BLaER1 treated with 17β-estradiol and CSF1 and Interleukin-3, amounts not matched to agents 10 nM and 100 nM (cell line): ENCODE results near the gene STING1.

Experiments
- H3K27ac ChIP-seq, 11 experiments: shearing (Covaris generic); formaldehyde crosslinking; 2 replicates each; pipeline ENCODE4 v1.8.1; 2022
- H3K27me3 ChIP-seq, 11 experiments: shearing (Covaris generic); formaldehyde crosslinking; 2 replicates each; pipeline ENCODE4 v1.8.1; 2022
- H3K36me3 ChIP-seq, 11 experiments: shearing (Covaris generic); formaldehyde crosslinking; 2 replicates each; pipeline ENCODE4 v1.8.1; 2022
- H3K4me1 ChIP-seq, 10 experiments: shearing (Covaris generic); formaldehyde crosslinking; 2 replicates each; pipeline ENCODE4 v1.8.1; 2022
- H3K4me2 ChIP-seq, 11 experiments: shearing (Covaris generic); formaldehyde crosslinking; 2 replicates each; pipeline ENCODE4 v1.8.1; 2022
- H3K4me3 ChIP-seq, 10 experiments: shearing (Covaris generic); formaldehyde crosslinking; 2 replicates each; pipeline ENCODE4 v1.8.1; 2022
- H3K9ac ChIP-seq, 11 experiments: shearing (Covaris generic); formaldehyde crosslinking; 2 replicates each; pipeline ENCODE4 v1.8.1; 2022
- H3K9me3 ChIP-seq, 11 experiments: shearing (Covaris generic); formaldehyde crosslinking; replicated peaks in 1 of 11; 2 replicates each; pipeline ENCODE4 v1.8.1; 2022
- H4K20me1 ChIP-seq, 11 experiments: shearing (Covaris generic); formaldehyde crosslinking; 2 replicates each; pipeline ENCODE4 v1.8.1; 2022
- Cebpa-rat ChIP-seq, 11 experiments: shearing (Covaris generic); IDR thresholded peaks; 2 replicates each; pipeline ENCODE4 v1.8.1; 2022

STING1 gene

GRCh38 chr5:139475865-139476617 lies 6.5 kb downstream of the STING1 start:
- H3K36me3 ChIP-seq = peaks cover 0 to 70% (median 30%) of the 10 kb centered on the region in 11 experiments; a peak in 17 of 22 replicates
- H3K27ac ChIP-seq = peak overlapping the region in 9 of 11 experiments; percentile 46 to 92 (median 84); a peak in 18 of 22 replicates
- H3K4me3 ChIP-seq = peak overlapping the region in 7 of 10 experiments; percentile 27 to 57 (median 47); a peak in 14 of 20 replicates
- peaks cover 0 to 63% (median 0%) of the 10 kb centered on the region in 11 experiments; a peak in 7 of 22 replicates for H4K20me1 ChIP-seq
- H3K27me3 ChIP-seq = no peaks in the 10 kb centered on the region
- H3K9ac ChIP-seq = peak overlapping the region in 9 of 11 experiments; percentile 52 to 95 (median 66); a peak in 17 of 22 replicates
- no peaks in the 10 kb centered on the region for H3K9me3 ChIP-seq
- H3K4me2 ChIP-seq = peak overlapping the region; percentile 77 to 100 (median 95)
- H3K4me1 ChIP-seq = peaks cover 88 to 100% (median 100%) of the 10 kb centered on the region in 10 experiments
- no peak for TF ChIP-seq Cebpa-rat (IDR thresholded peaks at IDR 0.05)

- peaks cover 0 to 61% (median 29%) of the 10 kb centered on the region in 11 experiments; a peak in 17 of 22 replicates for H3K36me3 ChIP-seq
- H3K9me3 ChIP-seq = no peaks in the 10 kb centered on the region
- H3K4me3 ChIP-seq = peak overlapping the region in 8 of 10 experiments; percentile 21 to 57 (median 44); a peak in 14 of 20 replicates
- peaks cover 0 to 54% (median 0%) of the 10 kb centered on the region in 11 experiments; a peak in 7 of 22 replicates for H4K20me1 ChIP-seq
- peak overlapping the region in 9 of 11 experiments; percentile 46 to 92 (median 84); a peak in 18 of 22 replicates for H3K27ac ChIP-seq
- H3K27me3 ChIP-seq = no peaks in the 10 kb centered on the region
- H3K4me1 ChIP-seq = peaks cover 86 to 100% (median 100%) of the 10 kb centered on the region in 10 experiments
- peak overlapping the region; percentile 77 to 100 (median 95) for H3K4me2 ChIP-seq
- TF ChIP-seq Cebpa-rat (IDR thresholded peaks at IDR 0.05) = peak; percentile 59 to 99 (median 98)
- peak overlapping the region in 9 of 11 experiments; percentile 52 to 95 (median 68); a peak in 17 of 22 replicates for H3K9ac ChIP-seq
These were observed 7.4 kb downstream of the STING1 start for GRCh38 chr5:139474890-139475791.

GRCh38 chr5:139473565-139473964 lies 9.0 kb downstream of the STING1 start:
- Histone ChIP-seq H3K9me3 (no peaks in the 10 kb centered on the region), H3K4me3 (peak overlapping the region in 2 of 10 experiments; percentile 42 to 53; a peak in 4 of 20 replicates), H3K4me2 (peak overlapping the region; percentile 77 to 100 (median 95)), H3K9ac (peak overlapping the region in 9 of 11 experiments; percentile 26 to 95 (median 68); a peak in 13 of 22 replicates), H3K4me1 (peaks cover 80 to 100% (median 100%) of the 10 kb centered on the region in 10 experiments), H3K27ac (peak overlapping the region in 9 of 11 experiments; percentile 46 to 92 (median 84); a peak in 17 of 22 replicates), H3K27me3 (no peaks in the 10 kb centered on the region), H4K20me1 (peaks cover 0 to 38% (median 0%) of the 10 kb centered on the region in 11 experiments; a peak in 7 of 22 replicates), H3K36me3 (peaks cover 0 to 46% (median 26%) of the 10 kb centered on the region in 11 experiments; a peak in 17 of 22 replicates)
- TF ChIP-seq Cebpa-rat (IDR thresholded peaks at IDR 0.05) = no peak

DNA sequence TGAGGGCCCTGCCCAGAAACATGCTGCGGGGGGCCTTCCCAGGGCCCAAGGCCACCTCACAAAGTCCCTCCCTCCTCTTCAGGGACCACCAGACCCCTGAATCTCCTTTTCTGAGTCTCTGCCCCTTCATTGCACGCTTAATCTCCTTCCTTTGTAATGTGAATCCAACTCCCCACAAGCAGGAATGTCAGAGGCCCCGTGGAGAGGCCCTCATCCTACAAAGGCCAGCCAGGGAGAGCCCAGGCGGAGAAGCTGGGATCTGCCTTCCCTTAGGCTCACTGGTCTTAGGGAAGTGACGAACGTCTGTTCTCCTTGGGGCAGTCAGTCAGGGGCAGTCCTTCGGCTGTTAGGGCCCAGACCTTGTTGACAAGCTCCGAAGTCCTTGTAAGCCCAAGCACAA lies 9.5 kb downstream of the STING1 start:
- H3K36me3 ChIP-seq = peaks cover 0 to 41% (median 22%) of the 10 kb centered on the region in 11 experiments; a peak in 17 of 22 replicates
- H4K20me1 ChIP-seq = peaks cover 0 to 34% (median 0%) of the 10 kb centered on the region in 11 experiments; a peak in 7 of 22 replicates
- no peak for TF ChIP-seq Cebpa-rat (IDR thresholded peaks at IDR 0.05)
- peak overlapping the region; percentile 77 to 100 (median 95) for H3K4me2 ChIP-seq
- H3K9ac ChIP-seq = peak overlapping the region in 9 of 11 experiments; percentile 26 to 95 (median 68); a peak in 13 of 22 replicates
- H3K4me1 ChIP-seq = peaks cover 80 to 100% (median 100%) of the 10 kb centered on the region in 10 experiments
- no peaks in the 10 kb centered on the region for H3K27me3 ChIP-seq
- no peaks in the 10 kb centered on the region for H3K9me3 ChIP-seq
- H3K4me3 ChIP-seq = no peak overlapping the region
- peak overlapping the region in 9 of 11 experiments; percentile 46 to 92 (median 84); a peak in 18 of 22 replicates for H3K27ac ChIP-seq

- TF ChIP-seq Cebpa-rat (IDR thresholded peaks at IDR 0.05) = no peak
- Histone ChIP-seq H3K4me2 (peak overlapping the region; percentile 82 to 100 (median 95)), H3K27ac (peak overlapping the region in 9 of 11 experiments; percentile 46 to 92 (median 84); a peak in 18 of 22 replicates), H3K4me1 (peaks cover 77 to 100% (median 95%) of the 10 kb centered on the region in 10 experiments), H3K36me3 (peaks cover 0 to 35% (median 16%) of the 10 kb centered on the region in 11 experiments; a peak in 17 of 22 replicates), H4K20me1 (peaks cover 0 to 28% (median 0%) of the 10 kb centered on the region in 11 experiments; a peak in 6 of 22 replicates), H3K27me3 (no peaks in the 10 kb centered on the region), H3K4me3 (no peak overlapping the region), H3K9me3 (no peaks in the 10 kb centered on the region), H3K9ac (peak overlapping the region in 9 of 11 experiments; percentile 13 to 95 (median 68); a peak in 13 of 22 replicates)
These were observed 10.1 kb downstream of the STING1 start for GRCh38 chr5:139472386-139473030.

DNA sequence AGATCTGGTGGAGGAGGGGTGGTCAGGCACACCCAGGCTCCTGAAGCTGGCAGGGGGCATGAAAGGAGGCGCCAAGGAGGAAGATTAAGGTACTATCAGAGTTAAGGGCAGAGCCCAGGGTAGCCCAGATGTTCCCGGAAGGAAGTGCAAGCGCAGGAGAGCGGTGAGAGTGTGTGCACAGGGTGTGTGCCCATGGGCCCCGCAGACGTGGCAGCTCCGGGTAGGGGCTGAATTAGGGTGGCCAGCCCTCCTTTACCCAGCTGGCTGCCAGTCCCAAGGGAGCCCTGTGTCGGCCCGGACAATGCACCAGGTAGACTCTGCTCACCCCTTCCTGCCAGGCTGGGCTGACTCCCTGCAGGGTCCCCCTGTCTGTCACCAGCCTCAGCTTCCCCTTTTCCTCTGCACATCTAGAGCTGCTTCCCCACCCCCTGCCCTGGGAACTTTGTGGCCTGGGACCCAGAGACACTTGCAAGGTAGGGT lies 11.7 kb downstream of the STING1 start, which contains the start of gene SMIM33:
TSS of gene SMIM33 (plus strand) at position 184 of the 480 bp plus-strand sequence. CDS start at position 302, 118 bp downstream.
- Histone ChIP-seq H3K9ac (peak within 1 kb of the TSS in 9 of 11 experiments; percentile 34 to 77 (median 67); a peak in 17 of 22 replicates), H3K4me1 (peaks cover 69 to 89% (median 79%) of the 10 kb centered on the region in 10 experiments), H3K27me3 (no peaks in the 10 kb centered on the region), H3K36me3 (peaks cover 0 to 19% (median 4%) of the 10 kb centered on the region in 11 experiments; a peak in 14 of 22 replicates), H3K9me3 (no peaks in the 10 kb centered on the region), H4K20me1 (peaks cover 0 to 11% (median 0%) of the 10 kb centered on the region in 11 experiments; a peak in 3 of 22 replicates), H3K4me3 (peak within 1 kb of the TSS in 6 of 10 experiments; percentile 9 to 57 (median 36); a peak in 7 of 20 replicates), H3K4me2 (peak within 1 kb of the TSS; percentile 82 to 100 (median 95)), H3K27ac (peak within 1 kb of the TSS in 9 of 11 experiments; percentile 55 to 92 (median 84); a peak in 18 of 22 replicates)
- TF ChIP-seq Cebpa-rat (IDR thresholded peaks at IDR 0.05) = no peak

DNA sequence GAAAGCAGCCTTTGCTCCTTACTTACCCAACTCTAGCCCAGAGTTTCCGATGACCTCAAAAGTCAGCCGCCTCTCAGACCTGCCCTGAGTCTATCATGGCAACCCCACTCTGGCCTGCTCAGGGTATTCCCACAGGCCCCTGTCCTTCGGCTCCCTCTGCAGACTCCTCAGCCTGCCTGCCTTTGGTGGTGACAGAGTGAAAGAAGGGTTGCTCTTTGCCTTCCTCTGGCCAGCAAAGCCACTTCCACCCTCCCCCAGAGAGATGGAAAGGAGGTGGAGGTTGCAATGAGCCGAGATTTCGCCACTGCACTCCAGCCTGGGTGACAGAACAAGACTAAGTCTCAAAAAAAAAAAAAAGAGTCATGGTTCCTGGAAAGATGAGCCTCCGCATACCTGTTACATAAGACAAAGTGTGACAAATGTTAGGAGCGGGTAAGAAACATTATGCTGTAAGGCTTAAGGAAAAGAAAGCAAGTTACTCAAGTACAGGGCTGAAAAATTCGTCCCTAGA lies 14.1 kb downstream of the STING1 start:
- H4K20me1 ChIP-seq = no peaks in the 10 kb centered on the region
- H3K4me2 ChIP-seq = peak overlapping the region; percentile 29 to 100 (median 93); a peak in 21 of 22 replicates
- H3K27ac ChIP-seq = peak overlapping the region in 9 of 11 experiments; percentile 12 to 66 (median 44); a peak in 13 of 22 replicates
- H3K9ac ChIP-seq = peak overlapping the region in 6 of 11 experiments; percentile 2 to 53 (median 38); a peak in 10 of 22 replicates
- peaks cover 45 to 65% (median 55%) of the 10 kb centered on the region in 10 experiments for H3K4me1 ChIP-seq
- H3K27me3 ChIP-seq = no peaks in the 10 kb centered on the region
- no peaks in the 10 kb centered on the region for H3K9me3 ChIP-seq
- peak in 3 of 11 experiments; percentile 24 to 62 (median 38); a peak in 1 of 22 replicates for TF ChIP-seq Cebpa-rat (IDR thresholded peaks at IDR 0.05)
- no peaks in the 10 kb centered on the region for H3K36me3 ChIP-seq
- H3K4me3 ChIP-seq = no peak overlapping the region
